B cell (primary cell): ENCODE results near the gene EID2B. TPM values are rescaled to one million over a fixed set of nuclear protein-coding genes. Genes with fewer than 3 reads are reported as not detected.

Experiments
- ATAC-seq: fragments of 200-7000 bp; cut with Tn5 transposase; one replicate; pipeline ENCODE4 v1.10.0; 2021; ENCODE audit warnings: low read depth, mild to moderate bottlenecking, moderate number of reproducible peaks, moderate library complexity
- CTCF ChIA-PET: fragments of 350-600 bp; sonication (Branson Sonifier 250); formaldehyde crosslinking; loops from one replicate; lab custom pipeline; 2021; ENCODE audit warnings: antibody characterized with exemption, inconsistent platforms; lab: Charles Lee
- POLR2A ChIA-PET: fragments of 350-600 bp; sonication (Branson Sonifier 250); formaldehyde crosslinking; loops from one replicate; lab custom pipeline; 2021; ENCODE audit warnings: antibody characterized with exemption; lab: Charles Lee
- DNase-seq: peaks from one replicate; pipeline ENCODE4 v3.0.0; 2013
- H2AFZ ChIP-seq: 2 replicates; pipeline ENCODE4 v1.6.1; 2012; ENCODE audit warnings: mild to moderate bottlenecking, low read depth, low read length; ENCODE audit not compliant: insufficient read depth, poor library complexity, severe bottlenecking
- H3K27ac ChIP-seq, 2 donors: 1 replicate in 1 of 2; 2 replicates in 1 of 2; pipeline ENCODE4 v1.5.1; 2012 to 2013; ENCODE audit warnings: low read length in 2 of 2, mild to moderate bottlenecking in 2 of 2, moderate library complexity in 1 of 2
- H3K27me3 ChIP-seq, 4 experiments: fragments of 200-600 bp in 1 of 4; sonication (generic) in 1 of 4; replicated peaks in 1 of 4; 1 replicate in 2 of 4; 2 replicates in 2 of 4; pipeline versions ENCODE4 v1.6.1 to v1.7.0; 2013 to 2016; ENCODE audit warnings: low read length in 3 of 4, mild to moderate bottlenecking in 2 of 4, mixed read lengths in 1 of 4, moderate library complexity in 1 of 4; ENCODE audit not compliant: insufficient read depth in 4 of 4, control insufficient read depth in 3 of 4; ENCODE audit errors: control extremely low read depth in 1 of 4
- H3K36me3 ChIP-seq, 2 experiments: replicated peaks in 1 of 2; 1 replicate in 1 of 2; 2 replicates in 1 of 2; pipeline versions ENCODE4 v1.6.1 to v1.7.1; 2013; ENCODE audit warnings: low read length in 1 of 2; ENCODE audit not compliant: insufficient read depth in 2 of 2, control insufficient read depth in 1 of 2; ENCODE audit errors: control extremely low read depth in 1 of 2, extremely low read depth in 1 of 2
- H3K4me1 ChIP-seq, 2 donors: fragments of 200-600 bp in 1 of 2; sonication (generic) in 1 of 2; 1 replicate in 1 of 2; 2 replicates in 1 of 2; pipeline versions ENCODE4 v1.5.1 to v1.6.1; 2013 to 2017; ENCODE audit warnings: low read length in 2 of 2; ENCODE audit not compliant: control insufficient read depth in 2 of 2, insufficient read depth in 2 of 2
- H3K4me2 ChIP-seq: replicated peaks from 2 replicates; pipeline ENCODE3; 2012; ENCODE audit warnings: mild to moderate bottlenecking, low read depth, low read length; ENCODE audit not compliant: poor library complexity, severe bottlenecking
- H3K4me3 ChIP-seq, 5 experiments: fragments of 200-600 bp in 1 of 5; sonication (generic) in 1 of 5; 1 replicate in 3 of 5; 2 replicates in 2 of 5; pipeline versions ENCODE4 v1.5.1 to v1.7.0; 2011 to 2016; ENCODE audit warnings: low read length in 4 of 5, mild to moderate bottlenecking in 4 of 5, low read depth in 2 of 5, control low read depth in 1 of 5, moderate library complexity in 1 of 5; ENCODE audit not compliant: insufficient read depth in 1 of 5; ENCODE audit errors: control extremely low read depth in 1 of 5, extremely low read depth in 1 of 5
- H3K79me2 ChIP-seq: fragments of 200-600 bp; sonication (generic); one replicate; pipeline ENCODE4 v1.6.0; 2016; ENCODE audit warnings: low read length; ENCODE audit not compliant: control insufficient read depth, insufficient read depth
- H3K9ac ChIP-seq: fragments of 200-600 bp; sonication (generic); 2 replicates; pipeline ENCODE4 v1.6.1; 2017; ENCODE audit warnings: mild to moderate bottlenecking, low read length, moderate library complexity
- H3K9me3 ChIP-seq, 3 donors: one replicate each; pipeline versions ENCODE4 v1.6.1 to v1.7.1; 2013; ENCODE audit warnings: low read length in 2 of 3; ENCODE audit not compliant: control insufficient read depth in 2 of 3, insufficient read depth in 1 of 3; ENCODE audit errors: control extremely low read depth in 1 of 3
- H4K20me1 ChIP-seq: 2 replicates; pipeline ENCODE4 v1.6.0; 2012; ENCODE audit warnings: mild to moderate bottlenecking, low read length; ENCODE audit not compliant: insufficient read depth, control insufficient read depth, poor library complexity, severe bottlenecking
- H3K27ac Mint-ChIP-seq: one replicate; pipeline ENCODE4 v1.8.0; 2021; ENCODE audit warnings: mixed read lengths
- H3K27me3 Mint-ChIP-seq: one replicate; pipeline ENCODE4 v1.8.0; 2021; ENCODE audit warnings: mixed read lengths
- H3K4me1 Mint-ChIP-seq: one replicate; pipeline ENCODE4 v1.8.0; 2021; ENCODE audit warnings: mixed read lengths
- H3K4me3 Mint-ChIP-seq: one replicate; pipeline ENCODE4 v1.8.0; 2021; ENCODE audit warnings: mixed read lengths
- H3K9me3 Mint-ChIP-seq: one replicate; pipeline ENCODE4 v1.8.0; 2022; ENCODE audit warnings: mixed read lengths; ENCODE audit not compliant: insufficient read depth
- CTCF ChIP-seq: fragments of 200-600 bp; IDR thresholded peaks from one replicate; pipeline ENCODE4 v1.8.0; 2022; ENCODE audit warnings: antibody characterized with exemption, mild to moderate bottlenecking
- EZH2 ChIP-seq: IDR thresholded peaks from 2 replicates; pipeline ENCODE4 v1.6.1; 2012; ENCODE audit warnings: borderline replicate concordance, low read depth, mild to moderate bottlenecking, moderate library complexity, low read length; ENCODE audit not compliant: insufficient read depth, poor library complexity, severe bottlenecking
- WGBS: methylation state at CpG from one replicate; pipeline ENCODE4 v1.1.5; 2013; ENCODE audit warnings: missing lambda C conversion rate; ENCODE audit not compliant: insufficient coverage; 5-methylcytosine and 5-hydroxymethylcytosine counted together
- intact Hi-C: fragments of 100-400 bp; cut with micrococcal nuclease; formaldehyde crosslinking; loops from one replicate; pipeline ENCODE4 v1.10.0; 2022
- polyA plus RNA-seq: library from polyadenylated mRNA; depleted of rRNA; stranded (reverse); fragments of >200 nt; gene quantifications from 2 replicates; pipeline ENCODE4 v1.2.3, GENCODE V29; 2012
- total RNA-seq, 2 donors: library from RNA; stranded (reverse); fragments of 120-200 nt in 1 of 2; gene quantifications; 1 replicate in 1 of 2; 2 replicates in 1 of 2; pipeline versions ENCODE4 v1.2.3 to v1.2.4, GENCODE V29; 2013 to 2022

EID2B gene
- total and polyA plus RNA-seq, 2 donors (not counting 1 experiment from before 2014, with no cell fraction given) = 3.0 to 6.0 TPM

DNA sequence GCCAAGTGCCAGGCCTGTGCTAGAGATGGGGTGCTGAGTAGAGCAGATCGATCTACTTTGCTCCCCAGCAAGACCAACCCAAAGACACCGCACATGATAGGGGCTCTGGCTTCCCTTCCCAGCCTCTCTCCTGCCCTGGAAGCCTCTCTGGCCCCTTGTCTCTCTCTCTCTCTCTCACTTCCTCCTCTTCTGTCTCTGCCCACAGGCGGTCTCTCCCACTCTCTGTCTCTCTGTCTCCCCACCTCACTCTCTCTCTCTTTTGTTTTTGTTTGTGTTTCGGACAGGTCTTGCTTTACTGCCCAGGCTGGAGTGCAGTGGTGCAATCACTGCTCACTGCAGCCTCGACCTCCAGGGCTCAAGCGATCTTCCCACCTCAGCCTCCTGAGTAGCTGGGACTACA, 16.4 kb downstream of the EID2B start:
- Mint-ChIP-seq H3K4me3 (peak overlapping the region; percentile 78), H3K27me3 (peaks cover 31% of the 10 kb centered on the region), H3K27ac (peak overlapping the region; percentile 17), H3K4me1 (peaks cover 16% of the 10 kb centered on the region), H3K9me3 (no peaks in the 10 kb centered on the region)
- peak; percentile 43 for DNase-seq
- no peaks in the 10 kb centered on the region for H3K79me2 ChIP-seq
- peaks cover 0 to 47% (median 32%) of the 10 kb centered on the region in 4 experiments for H3K27me3 ChIP-seq
- H3K36me3 ChIP-seq = no peaks in the 10 kb centered on the region
- peaks cover 0 to 23% (median 0%) of the 10 kb centered on the region in 3 donors for H3K9me3 ChIP-seq
- no peak overlapping the region for H3K4me3 ChIP-seq
- CTCF ChIA-PET = interaction anchor here (0.6 kb wide), 1 partner anchor 24 kb away, joined by 5 read pairs; no protein-coding TSS in a partner anchor
- POLR2A ChIA-PET = interaction anchor here (0.7 to 1.0 kb wide), 2 partner anchors 15 to 80 kb away, joined by 3 to 4 read pairs; partner anchors contain the start of gene RPS16
- peaks cover 20 to 25% of the 10 kb centered on the region in 2 donors for H3K4me1 ChIP-seq
- no peak overlapping the region for H3K27ac ChIP-seq
- H2AFZ ChIP-seq = peak overlapping the region; percentile 69
- no peak overlapping the region for H3K9ac ChIP-seq
- WGBS = 35% methylated on average over 6 of the region's 6 CpGs
- H4K20me1 ChIP-seq = no peaks in the 10 kb centered on the region
- peak; percentile 14 for ATAC-seq
- H3K4me2 ChIP-seq = peak overlapping the region; percentile 94
- TF ChIP-seq EZH2 = no peak
- TF ChIP-seq CTCF = no peak
- intact Hi-C loops = no loop called here

DNA sequence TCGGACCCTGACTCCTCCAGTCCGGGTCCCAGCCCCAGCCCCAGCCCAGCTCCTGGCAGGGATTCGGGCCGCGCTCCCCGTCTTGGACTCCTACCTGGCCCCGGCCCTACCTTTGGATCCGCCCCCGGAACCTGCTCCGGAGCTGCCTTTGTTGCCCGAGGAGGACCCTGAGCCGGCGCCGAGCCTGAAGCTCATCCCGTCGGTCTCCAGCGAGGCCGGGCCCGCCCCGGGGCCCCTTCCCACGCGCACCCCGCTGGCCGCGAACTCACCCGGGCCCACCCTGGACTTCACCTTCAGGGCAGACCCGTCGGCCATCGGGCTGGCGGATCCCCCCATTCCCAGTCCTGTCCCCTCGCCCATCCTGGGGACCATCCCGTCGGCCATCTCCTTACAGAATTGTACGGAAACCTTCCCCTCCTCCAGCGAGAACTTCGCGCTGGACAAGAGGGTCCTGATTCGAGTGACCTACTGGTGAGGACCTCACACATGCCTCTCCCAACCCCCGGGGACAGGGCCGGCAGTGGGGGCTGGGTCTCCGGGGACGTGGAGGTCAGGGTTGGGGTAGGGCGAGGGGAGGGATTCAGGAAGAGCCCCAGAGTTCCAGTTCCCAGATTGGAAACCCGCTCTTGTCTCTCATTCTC, 17.0 kb downstream of the EID2B start:
- peak overlapping the region; percentile 94 for H3K4me2 ChIP-seq
- Mint-ChIP-seq H3K4me3 (peak overlapping the region; percentile 78), H3K4me1 (peaks cover 16% of the 10 kb centered on the region), H3K9me3 (no peaks in the 10 kb centered on the region), H3K27me3 (peaks cover 31% of the 10 kb centered on the region), H3K27ac (no peak overlapping the region)
- peaks cover 0 to 23% (median 0%) of the 10 kb centered on the region in 3 donors for H3K9me3 ChIP-seq
- intact Hi-C loops = no loop called here
- H3K79me2 ChIP-seq = no peaks in the 10 kb centered on the region
- H3K4me1 ChIP-seq = peaks cover 20 to 25% of the 10 kb centered on the region in 2 donors
- POLR2A ChIA-PET = interaction anchor here (1.0 kb wide), 1 partner anchor 80 kb away, joined by 3 read pairs; the partner anchor contains the start of gene RPS16
- peak overlapping the region; percentile 65 for H3K9ac ChIP-seq
- H3K27ac ChIP-seq = no peak overlapping the region
- ATAC-seq (no peak), DNase-seq (no peak)
- TF ChIP-seq EZH2 (peak; percentile 85), CTCF (no peak)
- peaks cover 0 to 47% (median 32%) of the 10 kb centered on the region in 4 experiments for H3K27me3 ChIP-seq
- no peaks in the 10 kb centered on the region for H3K36me3 ChIP-seq
- WGBS = 7% methylated on average over 41 of the region's 44 CpGs
- CTCF ChIA-PET = no interaction called here
- no peaks in the 10 kb centered on the region for H4K20me1 ChIP-seq
- peak overlapping the region; percentile 69 for H2AFZ ChIP-seq
- H3K4me3 ChIP-seq = peak overlapping the region in 4 of 5 experiments; percentile 28 to 61 (median 42)
